GM19043 (cell line): ENCODE measurements around the gene KANK4.

Experiments used
- ATAC-seq: cut with Tn5 transposase; IDR thresholded peaks from one replicate; pipeline ENCODE4 v1.9.1; 2021; ENCODE audit warnings: low read depth; ENCODE audit not compliant: unreplicated experiment

The KANK4 gene

GRCh38 chr1:62213075-62213914 lies 105.9 kb downstream of the KANK4 start:
- ATAC-seq, result no peak

DNA sequence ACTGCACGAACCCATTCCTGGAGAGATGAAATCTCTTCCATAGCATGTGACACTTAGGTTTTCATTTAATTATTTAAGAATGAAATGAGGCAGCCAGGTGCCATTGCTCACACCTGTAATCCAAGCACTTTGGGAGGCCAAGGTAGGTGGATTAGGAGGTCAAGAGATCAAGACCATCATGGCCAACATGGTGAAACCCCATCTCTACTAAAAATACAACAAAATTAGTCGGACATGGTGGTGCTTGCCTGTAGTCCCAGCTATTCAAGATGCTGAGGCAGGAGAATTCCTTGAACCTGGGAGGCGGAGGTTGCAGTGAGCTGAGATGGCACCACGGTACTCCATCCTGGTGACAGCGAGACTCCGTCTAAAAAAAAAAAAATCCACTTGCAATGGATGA lies 106.8 kb downstream of the KANK4 start:
- ATAC-seq, result no peak

GRCh38 chr1:62210960-62211359 lies 108.3 kb downstream of the KANK4 start:
- ATAC-seq, result no peak

DNA sequence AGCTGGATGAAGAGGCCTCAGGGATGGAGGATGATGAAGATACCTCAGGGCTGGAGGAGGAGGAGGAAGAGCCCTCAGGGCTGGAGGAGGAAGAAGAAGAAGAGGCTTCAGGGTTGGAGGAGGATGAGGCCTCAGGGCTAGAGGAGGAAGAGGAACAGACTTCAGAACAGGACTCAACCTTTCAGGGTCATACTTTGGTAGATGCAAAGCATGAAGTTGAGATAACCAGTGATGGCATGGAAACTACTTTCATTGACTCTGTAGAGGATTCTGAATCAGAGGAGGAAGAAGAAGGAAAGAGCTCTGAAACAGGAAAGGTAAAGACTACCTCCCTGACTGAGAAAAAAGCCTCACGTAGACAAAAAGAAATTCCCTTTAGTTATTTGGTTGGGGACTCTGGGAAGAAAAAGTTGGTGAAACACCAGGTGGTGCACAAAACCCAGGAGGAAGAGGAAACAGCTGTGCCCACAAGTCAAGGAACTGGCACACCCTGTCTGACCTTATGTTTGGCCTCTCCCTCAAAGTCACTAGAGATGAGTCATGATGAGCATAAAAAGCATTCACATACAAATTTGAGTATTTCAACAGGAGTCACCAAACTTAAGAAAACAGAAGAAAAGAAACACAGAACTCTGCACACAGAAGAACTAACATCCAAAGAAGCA lies 109.2 kb downstream of the KANK4 start:
- ATAC-seq, result no peak

GRCh38 chr1:62208970-62209369 lies 110.3 kb downstream of the KANK4 start:
- no peak for ATAC-seq

DNA sequence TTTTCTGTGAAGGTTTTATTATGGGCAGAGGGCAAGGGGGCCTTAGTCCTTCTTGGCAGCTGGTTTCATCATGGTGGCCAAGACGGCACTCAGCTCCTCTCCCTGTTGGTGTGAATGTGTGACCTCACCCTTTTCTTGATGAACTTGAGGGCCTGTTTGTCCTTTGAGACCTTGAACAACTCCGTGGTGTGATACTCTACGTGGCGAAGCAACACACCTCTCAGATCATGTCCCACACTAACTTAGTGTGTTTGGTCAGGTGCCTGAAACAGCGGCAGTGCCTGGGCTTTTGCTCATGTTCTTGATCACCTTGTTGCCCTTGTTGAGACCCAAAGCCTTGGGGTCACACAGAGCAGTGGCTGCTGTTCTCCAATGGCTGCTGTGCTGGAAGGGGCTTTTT lies 111.1 kb downstream of the KANK4 start:
- no peak for ATAC-seq

DNA sequence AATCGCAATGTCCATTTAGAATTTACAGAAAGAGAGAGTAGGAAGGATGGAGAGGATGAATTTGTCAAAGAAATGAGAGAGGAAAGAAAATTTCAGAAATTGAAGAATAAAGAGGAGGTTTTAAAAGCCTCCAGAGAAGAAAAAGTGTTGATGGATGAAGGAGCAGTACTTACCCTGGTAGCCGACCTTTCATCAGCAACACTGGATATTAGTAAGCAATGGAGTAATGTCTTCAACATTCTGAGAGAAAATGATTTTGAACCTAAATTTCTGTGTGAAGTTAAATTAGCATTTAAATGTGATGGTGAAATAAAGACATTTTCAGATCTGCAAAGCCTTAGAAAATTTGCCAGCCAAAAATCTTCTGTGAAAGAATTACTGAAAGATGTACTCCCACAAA lies 112.0 kb downstream of the KANK4 start:
- ATAC-seq, result no peak

- no peak for ATAC-seq
Observed at GRCh38 chr1:62198781-62199125, 120.5 kb downstream of the KANK4 start.

DNA sequence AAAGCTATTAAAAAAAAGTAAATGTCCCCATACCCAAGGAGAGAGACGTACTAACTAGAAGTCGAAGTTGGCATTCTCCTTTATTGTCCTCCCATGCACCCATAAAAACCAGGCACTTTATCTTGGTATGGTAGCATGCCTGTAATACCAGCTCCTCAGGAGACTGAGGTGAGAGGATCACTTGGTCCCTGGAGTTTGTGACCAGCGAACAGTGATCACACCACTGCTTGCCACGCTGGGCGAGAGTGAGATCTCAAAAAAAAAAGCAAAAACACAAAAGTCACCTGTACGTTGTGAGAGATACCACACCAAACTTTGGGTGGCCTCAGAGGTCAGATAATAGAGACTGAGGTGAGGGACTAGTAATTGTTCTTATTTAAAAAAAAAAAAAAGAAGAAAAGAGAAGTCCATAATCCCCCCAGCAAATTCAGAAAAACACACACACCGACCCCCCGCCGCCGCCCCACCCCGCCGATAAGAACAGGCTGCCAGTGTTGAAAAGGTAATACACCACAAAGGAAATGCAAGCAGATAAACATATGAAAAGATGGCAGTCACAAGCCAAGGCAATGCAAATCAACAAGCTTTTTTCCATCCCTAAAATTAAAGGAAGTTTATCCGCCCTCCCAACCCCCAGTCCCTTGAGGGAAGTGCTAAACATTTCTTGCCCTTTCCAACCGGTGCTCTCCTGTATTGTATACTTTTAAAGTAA lies 121.0 kb downstream of the KANK4 start:
- ATAC-seq, result no peak

DNA sequence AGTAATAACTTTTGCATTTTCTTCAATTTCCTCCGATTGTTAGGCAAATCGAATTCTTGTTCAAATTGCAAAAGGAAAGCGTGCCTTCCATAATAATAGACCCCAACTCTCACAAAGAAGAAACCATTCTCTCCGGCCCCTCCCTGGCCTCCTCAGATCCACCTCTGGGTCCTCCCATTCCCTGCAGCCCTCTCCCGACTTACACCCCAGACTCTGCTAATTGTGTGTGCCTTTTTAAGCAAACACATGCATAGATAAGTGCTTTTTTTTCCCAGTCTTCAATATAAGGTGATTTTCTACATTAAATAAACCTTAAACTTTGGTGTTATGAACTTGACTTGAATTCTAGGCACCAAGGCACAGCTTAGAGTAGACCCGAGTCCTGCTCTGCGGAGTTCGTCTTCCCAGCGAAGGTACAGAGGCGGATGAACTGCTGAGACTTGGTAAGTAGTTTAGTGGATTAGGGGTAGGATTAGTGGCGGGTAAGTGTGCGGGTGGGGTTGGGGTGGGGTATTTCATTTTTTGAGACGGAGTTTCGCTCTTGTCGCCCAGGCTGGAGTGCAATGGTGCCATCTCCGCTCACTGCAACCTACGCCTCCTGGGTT lies 123.0 kb downstream of the KANK4 start:
- no peak for ATAC-seq

DNA sequence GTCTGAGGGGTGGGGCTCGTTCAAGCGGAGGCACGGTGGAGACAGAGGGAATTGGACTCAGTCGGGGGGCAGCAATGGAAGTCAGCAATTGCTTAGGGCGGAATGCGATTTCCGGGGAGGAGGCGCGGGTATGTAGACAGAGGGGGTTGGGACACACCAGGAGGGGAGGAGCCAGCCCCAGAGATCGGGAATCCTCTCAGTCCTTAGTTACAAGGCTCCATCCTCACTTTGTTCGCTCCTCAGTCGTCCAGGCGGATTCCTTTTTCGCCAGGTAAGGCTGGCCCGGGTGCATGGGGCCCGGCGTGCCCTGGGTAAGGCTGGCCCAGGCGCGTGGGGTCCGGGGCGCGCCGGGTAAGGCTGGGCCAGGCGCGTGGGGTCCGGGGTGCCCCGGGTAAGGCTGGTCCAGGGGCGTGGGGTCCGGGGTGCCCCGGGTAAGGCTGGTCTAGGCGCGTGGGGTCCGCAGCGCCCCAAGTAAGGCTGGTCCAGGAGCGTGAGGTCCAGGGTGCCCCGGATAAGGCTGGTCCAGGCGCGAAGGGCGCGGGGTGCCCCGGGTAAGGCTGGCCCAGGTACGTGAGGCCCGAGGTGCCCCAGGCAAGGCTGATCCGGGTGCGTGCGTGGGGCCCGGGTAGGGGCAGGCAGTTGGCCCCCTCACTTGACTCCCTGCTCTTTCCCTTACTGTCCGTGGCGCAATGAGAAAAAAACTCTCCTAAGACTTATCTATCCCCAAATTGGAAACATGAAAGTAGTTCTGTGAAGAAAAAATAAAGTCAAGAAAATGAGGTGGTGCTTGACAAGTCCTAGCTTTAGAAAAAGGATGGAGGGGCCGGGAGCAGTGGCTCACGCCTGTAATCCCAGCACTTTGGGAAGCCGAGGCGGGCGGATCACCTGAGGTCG lies 124.3 kb downstream of the KANK4 start, which contains the start of gene L1TD1:
Gene L1TD1 (plus strand): TSS at position 199 of the 894 bp plus-strand sequence. CDS start 11,780 bp downstream, outside the sequence.
- ATAC-seq, result no peak

GRCh38 chr1:62188111-62188510 lies 131.1 kb downstream of the KANK4 start:
- ATAC-seq, result no peak

DNA sequence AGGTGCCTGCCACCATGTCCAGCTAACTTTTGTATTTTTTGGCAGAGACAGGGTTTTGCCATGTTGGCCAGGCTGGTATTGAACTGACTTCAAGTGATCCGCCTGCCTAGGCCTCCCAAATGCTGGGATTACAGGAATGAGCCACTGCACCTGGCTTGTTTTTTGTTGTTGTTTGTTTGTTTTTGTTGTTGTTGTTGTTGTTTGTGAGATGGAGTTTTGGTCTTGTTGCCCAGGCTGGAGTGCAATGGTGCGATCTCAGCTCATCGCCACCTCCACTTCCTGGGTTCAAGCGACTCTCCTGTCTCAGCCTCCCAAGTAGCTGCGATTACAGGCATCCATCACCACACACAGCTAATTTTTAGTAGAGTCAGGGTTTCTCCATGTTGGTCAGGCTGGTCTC lies 131.7 kb downstream of the KANK4 start:
- ATAC-seq, result no peak
